GM18870 (cell line): ENCODE results near the gene ADAMTS2.

Experiments used
- ATAC-seq: cut with Tn5 transposase; IDR thresholded peaks from one replicate; pipeline ENCODE4 v1.9.1; 2021; ENCODE audit warnings: moderate library complexity; ENCODE audit not compliant: unreplicated experiment

Gene ADAMTS2

DNA sequence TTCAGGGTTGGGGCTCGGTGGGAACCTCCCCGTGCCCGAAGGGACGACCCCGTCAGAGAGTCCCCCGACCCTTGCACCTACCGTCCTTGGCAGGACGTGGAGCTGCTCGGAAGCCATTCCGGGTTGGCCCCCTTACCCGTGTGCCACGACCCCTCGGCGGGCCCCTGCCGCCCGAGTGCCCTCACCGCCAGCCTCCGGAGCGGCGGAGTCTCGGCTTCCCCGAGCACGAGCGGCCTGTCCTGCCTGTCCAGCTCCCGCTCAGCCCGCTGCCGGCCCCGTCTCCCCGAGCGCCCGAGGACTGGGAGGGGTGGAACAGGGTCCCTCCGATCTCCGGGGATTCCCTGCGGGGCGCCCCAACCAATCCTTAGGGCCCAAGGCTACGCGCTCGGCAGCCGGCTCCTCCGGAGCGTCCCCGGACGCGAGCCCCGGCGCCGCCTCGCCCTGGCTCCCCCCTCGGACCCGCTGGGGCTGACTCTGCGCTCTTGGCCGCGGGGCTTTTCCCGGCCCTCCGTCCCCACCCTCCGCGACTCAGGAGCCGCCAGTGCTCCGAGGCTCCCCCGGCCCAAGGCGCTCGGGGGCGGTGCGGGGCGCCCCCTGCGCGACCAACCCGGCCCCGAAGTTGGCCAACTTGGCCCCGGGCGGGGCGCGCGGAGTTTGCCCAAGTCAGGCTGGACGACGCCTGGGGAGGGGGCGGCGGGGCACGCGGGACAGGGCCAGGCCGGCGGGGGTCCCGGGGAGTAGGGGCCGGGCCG lies 654 bp downstream of the ADAMTS2 start:
- ATAC-seq, result no peak

DNA sequence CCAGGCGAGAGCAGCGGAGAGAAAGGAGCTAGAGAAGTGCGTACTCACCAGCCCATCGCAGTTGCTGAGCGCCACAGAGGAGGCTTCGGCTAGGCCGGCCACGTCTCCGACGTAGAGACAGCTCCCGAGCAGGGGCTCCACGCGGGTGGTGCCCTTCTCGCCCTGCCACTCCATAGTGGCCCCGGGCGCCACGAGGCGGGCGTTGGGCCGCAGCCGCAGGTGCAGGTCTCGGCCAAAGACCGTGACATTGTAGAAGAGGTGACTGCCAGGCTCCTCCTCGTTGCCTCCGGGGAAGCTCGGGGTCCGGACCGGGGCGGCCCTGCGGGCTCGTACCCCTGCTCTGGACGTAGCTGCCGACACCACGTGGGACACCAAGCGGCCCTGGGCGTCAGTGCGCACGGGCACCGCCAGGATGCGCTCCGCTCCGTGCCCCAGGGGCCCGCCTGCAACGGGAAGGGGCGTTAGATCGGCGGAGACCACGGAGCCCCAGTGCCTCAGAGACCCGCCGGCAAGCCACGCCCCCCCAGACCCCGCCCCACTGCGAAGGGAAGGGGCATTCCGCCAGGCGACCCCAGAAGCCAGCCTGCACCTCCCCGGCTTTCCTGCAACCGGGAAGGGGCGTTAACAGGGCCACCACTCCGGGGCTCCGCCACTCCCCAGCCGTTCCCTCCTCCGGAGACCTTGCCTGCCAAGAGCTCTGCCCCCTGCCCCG lies 1.4 kb downstream of the ADAMTS2 start:
- no peak for ATAC-seq

DNA sequence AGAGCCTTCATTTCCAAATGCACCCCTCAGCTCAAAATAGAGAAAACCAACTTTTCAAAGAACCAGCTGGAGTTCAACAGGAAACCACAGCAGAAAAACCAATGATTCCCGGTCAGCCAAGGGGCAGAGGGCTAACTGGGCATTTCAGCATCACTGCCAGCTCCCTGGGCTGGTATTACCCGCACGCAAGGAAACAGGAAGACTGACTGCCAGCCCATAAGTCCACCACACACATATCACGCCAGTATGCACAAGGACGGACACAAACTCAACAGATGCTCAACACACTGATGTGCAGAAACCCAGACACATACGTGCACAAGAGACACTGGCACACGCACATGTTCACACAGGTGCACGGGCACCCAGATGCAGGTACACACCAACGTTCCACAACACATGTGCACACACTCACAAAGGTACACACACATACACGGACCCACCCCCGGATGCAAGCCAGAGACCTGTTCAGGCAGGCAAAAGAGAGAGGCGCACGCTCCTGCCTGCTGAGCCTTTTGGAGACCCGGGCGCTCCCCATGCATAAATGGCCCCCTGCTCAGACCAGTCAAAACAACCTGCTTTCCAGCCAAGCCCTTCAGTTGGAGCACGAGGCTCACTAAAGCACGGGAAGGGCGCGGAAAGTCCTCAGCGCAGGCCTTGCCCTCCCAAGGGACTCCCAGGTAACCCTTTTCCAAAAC lies 2.1 kb downstream of the ADAMTS2 start:
- ATAC-seq, result no peak

DNA sequence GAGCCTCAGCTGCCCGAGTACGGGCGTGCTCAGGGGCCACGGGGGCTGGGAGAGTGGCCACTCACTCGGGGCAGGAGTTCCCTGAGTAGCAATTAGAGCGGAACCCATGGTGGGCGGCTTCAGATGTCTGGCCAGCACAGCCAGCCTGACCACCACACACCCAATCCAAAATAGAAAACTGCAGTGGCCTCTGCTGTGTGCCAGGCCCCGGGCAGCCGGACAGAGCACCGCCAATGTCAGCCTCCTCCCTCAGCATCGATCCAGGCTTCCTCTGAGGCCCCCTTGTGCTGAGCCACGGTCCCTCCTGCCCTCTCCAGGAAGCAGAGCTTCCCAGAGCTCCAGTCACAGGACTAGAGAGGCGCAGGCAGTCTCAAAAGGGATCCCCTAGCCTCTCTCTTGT lies 2.7 kb downstream of the ADAMTS2 start:
- no peak for ATAC-seq

DNA sequence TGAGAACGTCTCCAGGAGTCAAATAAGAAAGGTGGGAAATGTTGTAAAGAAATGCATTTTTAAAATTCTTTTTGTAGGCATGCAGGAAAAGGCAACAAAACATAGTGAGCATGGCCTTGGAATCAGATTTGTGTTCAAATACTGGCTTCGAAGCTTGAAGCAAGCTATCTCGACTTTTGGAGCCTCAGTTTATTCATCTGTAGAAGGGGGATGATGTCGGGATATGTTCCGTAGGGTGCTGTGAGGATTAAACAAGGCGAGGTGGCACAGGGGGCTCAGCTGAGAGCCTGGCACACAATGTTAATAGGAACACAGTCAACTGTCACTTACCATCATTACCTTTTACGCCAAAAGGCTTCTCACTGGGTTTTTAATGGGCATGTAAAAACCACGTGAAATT lies 4.8 kb downstream of the ADAMTS2 start:
- ATAC-seq, result no peak

DNA sequence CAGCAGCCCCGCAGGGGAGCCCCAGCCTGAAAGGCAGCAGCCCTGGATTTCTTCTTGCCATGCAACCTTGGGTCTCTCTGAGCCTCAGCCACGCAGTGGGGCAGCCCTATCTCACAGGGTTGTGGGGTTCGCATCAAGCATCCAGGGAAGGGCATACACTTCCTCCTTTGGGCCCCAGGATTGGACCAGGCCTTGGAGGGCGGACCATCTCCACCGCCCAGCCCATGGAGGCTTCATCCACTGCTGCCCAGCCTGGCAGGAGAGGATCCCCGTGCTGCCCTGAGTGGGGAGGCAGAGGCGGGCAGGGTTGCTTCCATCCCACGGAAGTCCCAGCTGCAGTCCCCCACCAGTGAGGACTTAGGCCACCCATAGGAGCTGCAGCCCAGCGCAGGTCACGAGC lies 5.3 kb downstream of the ADAMTS2 start:
- ATAC-seq, result no peak

DNA sequence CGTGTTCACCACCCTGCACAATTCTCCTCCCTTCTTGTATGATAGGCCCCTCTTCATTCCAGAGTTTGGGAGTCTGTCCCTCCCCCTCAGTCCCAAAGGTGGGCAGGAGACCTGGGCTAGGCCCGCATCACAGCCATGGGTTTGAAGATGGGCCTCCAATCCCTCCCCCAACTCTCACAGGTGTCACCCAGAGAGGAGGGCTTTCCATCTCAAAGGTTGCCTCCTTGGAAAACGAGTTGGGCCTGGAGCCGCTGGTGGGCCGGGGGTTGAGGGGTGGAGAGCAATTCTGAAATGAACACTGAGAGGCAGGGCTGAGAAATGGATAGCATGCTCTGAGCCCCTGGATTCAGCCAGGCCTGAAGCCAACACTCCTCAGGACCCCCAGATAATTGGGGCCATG lies 6.2 kb downstream of the ADAMTS2 start:
- ATAC-seq, result no peak

DNA sequence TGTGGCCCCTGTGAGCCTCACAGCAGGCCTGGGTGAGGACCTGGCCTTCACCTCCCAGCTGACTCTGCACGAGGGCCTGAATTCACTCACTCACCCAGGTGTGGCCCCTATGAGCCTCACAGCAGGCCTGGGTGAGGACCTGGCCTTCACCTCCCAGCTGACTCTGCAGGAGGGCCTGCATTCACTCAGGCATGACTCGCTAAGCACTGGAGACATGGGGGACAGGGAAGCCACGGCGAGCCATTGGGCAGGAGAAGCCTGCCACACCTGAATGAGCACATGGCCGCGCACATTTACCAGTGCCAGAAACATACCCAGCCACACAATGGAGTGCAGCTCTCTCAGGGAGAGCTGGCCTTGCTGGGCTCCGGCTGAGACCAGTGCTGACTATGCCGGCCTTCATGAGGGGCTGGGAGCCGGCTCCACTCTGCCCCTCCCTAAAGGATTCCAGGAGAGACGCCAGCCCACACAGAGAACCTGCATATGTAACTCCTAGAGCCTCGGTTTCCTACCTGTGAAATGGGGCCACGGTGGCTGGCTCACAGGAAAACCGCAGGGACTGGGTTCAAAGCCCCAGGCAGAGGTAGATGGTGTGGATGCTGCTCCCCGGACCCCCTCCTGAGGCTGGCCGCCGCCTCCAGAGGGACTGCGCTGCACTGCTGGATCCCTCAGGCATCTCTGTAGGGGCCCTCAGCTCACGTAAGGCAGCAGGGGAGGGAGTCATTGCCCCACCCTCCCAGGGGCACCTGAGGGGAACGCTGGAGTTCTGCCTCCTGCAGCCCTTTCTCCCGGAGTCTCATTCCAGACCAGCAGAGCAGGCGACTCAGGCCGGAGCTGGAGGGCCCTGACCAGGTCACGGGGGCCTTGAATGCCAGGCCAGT lies 7.2 kb downstream of the ADAMTS2 start:
- ATAC-seq, result no peak

DNA sequence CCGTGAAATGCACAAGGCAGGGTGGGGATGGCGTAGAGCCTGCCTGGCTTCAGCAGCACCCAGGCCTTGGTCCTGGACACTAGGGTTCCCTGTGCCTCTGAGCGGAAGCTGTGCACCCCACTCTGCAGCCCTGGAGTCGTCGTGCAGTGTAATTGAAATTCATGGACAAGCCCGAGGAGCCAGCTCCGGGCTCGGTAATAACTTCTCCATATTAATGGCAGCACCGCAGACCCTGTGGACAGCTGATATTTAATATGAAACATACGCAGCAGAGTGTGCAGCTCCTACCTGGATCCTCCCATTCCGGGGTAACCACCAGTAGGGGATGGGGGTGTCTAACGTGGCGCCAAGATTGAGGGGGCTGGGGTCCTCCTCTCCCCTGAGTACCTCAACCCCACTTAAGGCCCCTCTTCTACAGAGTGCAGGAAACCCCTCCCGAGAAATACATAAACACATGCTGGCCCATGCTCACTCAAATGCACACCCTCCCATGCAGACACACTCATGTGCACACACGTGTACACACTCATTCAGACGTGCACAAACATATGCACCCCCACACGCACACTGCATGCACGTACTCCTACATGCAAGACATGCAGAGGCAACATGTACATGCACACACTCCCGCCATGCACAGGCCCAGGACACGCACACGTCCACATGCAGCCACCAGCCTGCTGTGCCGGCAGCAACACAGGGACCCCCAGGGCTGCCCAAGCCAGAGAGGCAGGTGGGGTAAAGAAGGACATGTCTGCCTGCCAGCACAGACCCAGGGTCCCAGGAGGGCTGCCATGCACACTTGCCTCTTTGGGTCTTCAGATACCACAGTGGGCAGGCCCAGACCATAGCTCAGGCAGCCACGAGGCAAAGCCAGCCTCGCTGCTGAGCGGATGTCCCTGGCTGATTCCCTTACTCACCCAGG lies 8.1 kb downstream of the ADAMTS2 start:
- ATAC-seq, result no peak

DNA sequence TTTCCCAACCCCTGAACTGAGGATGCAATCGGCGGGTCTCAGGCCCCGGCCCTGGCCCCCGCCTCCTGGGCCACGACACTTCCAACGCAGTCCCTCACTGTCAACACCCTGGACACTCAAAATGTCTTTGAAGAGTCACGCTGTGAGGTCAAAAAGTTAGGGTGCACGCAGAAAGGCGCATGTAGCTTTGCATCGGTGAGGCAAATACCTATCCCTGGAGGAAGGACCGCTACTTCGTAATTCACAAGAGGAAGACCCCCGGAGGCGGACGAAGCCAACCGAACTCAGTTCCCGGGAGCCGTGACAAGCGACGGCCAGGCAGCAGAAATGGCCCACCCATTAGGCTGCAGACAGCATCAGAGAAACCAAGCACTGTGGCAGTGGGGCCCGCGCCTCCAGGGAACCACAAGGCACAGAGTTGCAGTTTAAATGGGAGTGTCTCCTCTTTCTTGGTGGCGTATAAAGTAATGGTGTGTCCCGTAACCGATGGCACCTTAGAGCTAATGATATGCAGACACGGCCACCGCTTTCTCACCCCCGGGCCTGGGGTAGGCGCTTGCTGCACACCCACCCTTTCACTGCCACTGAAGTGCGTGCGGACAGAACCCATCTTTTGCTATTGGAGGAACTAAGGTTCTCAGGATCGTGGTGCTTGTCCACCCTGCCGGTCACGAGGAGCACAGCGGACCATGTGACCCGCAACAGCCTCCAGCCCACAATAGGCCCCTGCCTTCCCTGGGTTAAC lies 9.0 kb downstream of the ADAMTS2 start:
- no peak for ATAC-seq

DNA sequence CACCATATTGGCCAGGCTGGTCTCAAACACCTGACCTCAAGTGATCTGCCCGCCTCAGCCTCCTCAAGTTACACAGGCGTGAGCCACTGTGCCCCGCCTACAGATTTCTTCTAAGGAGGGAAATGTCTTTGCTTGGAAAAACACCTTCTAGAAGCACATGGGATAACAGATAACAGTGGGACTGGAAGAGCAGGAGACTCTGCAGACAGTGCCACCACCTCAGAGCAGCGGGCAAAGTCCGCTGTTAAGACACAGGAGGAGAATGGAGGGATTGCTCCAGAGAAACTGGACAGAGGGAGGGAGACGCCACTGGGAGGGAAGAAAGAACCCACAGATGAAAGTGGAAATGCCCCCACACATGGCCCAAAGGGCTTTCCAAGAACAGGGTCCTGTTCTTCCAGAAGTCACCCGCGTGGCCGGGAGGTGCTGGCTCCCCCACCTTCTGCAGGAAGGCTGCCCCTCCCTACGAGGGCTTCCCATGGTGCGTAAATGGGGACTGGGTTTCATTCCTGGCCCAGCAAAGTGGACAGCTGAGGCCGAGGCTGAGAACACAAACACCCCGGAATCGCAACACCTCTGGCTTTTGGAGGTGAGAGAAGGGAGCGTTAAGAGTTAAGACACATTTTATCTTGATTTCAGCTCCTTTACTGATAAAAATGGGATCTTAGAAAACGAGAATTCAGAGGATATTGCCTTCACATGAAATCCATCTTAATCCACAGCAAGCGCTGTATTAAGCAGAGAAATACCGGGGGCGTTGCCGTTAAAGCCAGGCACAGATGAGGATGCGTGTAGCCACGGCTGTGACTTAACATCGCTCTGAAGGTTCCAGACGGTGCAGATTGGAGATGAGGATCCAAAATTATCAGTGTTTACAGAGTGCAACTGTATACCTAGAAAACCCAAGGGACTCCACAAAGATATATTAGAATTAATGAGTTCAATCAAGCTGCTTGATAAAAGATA lies 11.2 kb downstream of the ADAMTS2 start:
- ATAC-seq, result no peak

DNA sequence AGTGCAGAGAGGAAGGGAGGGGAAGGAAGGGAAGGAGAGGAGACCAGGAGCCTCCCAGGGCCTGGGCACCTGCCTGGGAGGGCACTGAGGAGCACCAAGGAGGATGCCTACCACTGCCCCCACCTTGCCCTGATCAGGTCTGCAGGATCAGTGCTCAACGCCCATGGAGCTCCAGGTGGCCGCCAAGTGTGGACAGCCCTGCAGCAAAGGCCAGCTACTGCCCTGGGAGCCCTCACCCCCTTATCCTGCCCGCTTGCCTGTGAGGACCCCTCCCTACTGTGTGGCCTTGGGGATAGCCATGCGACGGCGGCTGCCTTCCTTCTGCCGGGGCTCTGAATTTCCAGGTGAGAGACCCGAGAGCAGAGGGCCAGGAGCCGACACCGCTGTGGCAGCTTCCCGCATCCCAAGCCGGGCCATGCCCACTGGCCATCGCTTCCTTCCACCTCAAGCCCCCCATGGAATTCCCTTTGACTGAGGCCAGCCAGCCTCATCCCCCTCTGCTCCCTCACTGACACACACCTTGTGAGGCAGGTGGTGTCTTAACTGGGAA lies 12.4 kb downstream of the ADAMTS2 start:
- no peak for ATAC-seq

DNA sequence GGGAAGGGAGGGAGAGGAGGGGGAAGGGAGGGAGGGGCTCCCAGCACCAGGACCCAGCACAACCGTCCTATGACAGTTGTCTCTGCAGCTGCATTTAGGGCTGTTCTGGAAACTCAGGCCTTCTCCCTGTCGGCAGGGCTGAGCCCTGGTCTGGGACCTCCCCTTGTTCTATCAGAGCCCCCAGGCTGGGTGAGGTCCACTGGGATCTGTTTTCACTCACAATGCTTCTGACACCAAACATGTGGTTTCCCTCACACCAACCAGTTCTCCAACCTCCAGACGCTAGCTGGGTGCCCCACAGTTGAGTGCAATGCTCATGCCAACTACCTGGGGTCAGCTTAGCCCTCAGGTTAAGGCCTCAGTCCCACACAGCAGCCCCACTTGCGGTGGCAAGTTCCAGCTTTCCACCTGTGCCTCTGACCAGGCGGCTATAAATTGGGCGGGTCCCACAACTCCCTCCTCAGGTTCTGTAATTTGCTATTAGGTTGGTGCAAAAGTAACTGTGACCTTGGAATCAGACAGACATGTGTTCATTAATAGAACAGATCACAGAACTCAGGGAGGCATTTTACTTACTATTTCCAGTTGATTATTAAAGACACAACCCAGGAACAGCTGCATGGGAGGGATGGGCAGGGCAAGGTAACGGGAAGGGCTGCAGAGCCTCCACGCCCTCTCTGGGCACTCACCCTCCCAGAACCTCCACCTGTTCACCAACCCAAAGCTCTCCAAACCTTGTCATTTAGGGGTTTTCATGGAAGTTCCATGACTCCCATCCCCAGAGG lies 13.5 kb downstream of the ADAMTS2 start:
- ATAC-seq, result no peak

DNA sequence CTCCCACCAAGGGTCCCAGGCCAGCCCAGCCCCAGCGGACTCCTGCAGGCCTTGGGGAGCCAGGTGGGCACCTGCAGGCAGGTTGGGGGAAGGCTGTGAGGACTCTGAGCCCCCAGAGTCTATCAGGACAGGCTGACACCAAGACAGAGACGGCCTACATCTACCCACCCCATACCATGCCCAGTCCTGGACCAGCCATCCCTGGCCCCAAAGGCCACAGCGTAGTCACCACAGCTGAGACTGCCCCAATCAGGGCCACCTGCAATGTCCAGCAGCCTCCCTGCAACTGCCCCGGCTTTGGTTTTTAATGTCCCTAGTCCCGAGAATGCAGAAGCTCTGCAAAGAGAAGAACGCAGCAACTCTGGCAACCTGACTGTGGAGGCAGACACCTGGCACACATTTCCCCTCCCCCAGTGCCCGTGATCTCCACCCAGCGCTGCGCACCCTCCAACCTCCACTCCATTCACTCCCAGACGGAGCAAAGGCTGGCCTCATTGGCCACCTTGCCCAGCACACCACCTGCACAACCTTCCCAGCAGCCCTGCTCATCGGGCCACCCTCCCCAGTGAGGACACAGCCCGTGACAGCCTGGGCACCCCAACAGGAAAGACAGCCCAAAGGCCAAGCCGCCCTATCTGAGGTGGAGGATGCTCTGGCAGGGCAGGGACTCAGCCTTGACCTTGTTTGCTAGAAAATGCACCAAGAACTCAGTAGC lies 14.9 kb downstream of the ADAMTS2 start:
- no peak for ATAC-seq

DNA sequence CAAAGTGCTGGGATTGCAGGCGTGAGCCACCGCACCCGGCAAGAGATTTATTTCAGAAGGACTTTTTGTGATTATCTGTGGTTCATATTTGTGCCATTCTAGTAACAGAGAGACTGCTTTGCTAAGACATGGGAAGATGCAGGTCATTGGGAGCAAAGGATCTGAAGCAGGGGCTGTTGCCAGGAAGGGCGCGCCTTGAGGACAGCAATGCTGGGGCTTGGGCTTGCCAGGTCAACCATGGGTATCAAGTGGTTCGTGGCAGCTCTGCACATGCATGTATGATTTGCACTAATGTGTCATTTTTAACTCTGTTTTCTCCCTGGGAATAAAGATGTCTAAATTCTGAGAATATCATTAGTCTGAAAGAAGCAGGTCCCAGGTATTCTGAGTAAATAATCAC lies 17.0 kb downstream of the ADAMTS2 start:
- ATAC-seq, result no peak

DNA sequence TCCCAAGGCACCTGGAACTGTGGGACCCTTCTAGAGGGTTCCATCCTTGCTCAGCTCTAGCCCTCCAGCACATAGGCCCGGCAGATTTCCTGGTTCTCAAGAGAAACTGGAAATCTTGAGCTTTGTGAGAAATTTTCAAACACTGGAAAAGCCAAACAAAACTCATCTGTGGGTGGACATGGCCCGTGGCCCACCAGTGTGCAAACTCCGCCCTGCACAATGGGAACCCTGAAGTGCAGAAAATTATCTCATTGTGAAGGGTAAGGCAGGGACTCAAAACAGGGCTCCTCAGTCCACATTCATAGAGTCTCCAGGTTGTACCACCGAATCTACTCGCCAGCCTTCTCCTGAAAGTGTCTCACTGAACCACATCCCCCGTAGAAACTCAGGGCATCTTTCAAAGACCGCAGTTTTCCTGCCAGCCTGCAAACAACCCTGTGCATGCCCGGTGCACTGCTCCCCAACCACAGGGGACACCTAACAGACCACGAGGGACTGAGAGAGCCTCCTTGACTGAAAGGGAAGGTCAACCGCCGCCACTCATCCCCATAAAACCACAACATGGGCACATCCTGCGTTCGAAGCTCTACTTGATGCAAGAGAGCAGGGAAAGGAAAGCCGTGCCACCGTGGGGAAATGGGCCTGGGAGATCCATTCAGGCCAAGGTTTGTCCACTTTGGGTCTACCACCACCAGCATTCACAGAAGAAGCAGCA lies 18.1 kb downstream of the ADAMTS2 start:
- ATAC-seq, result no peak
